K562 (cell line): ENCODE data around the gene TIPARP. TPM values are rescaled to one million over a fixed set of nuclear protein-coding genes. Genes with fewer than 3 reads are reported as not detected.
"Not testable (repeated sequence)": the region's sequence is repeated elsewhere in the genome, so short reads cannot be mapped to it uniquely, and the experiment has no call there.

Experiments used
- ATAC-seq: fragments of 200-7000 bp; cut with Tn5 transposase; 3 replicates; pipeline ENCODE4 v1.9.1; 2020; ENCODE audit warnings: moderate library complexity
- BruUV-seq: library from RNA; stranded (reverse); fragments of 400-500 nt; replicated peaks from 2 replicates; lab custom pipeline; 2021; lab: Mats Ljungman, UMichigan
- CTCF ChIA-PET: fragments of 300-600 bp; formaldehyde crosslinking; extraction: SDS; loops from one replicate; lab custom pipeline; 2021; ENCODE audit warnings: low intra/inter-chr PET ratio; lab: Yijun Ruan, JAX
- POLR2A ChIA-PET: fragments of 300-600, 350-650 bp; sonication (Branson Sonifier 250); formaldehyde crosslinking; extraction: SDS; loops from one replicate; lab custom pipeline; 2021; ENCODE audit warnings: antibody characterized with exemption, inconsistent platforms; lab: Yijun Ruan, JAX
- DNase-seq, 4 experiments: peaks; one replicate each; pipeline versions ENCODE4 v3.0.0 to v3.0.0-alpha.2; 2011 to 2018; ENCODE audit warnings: low spot score in 3 of 4, mixed read lengths in 3 of 4; ENCODE audit errors: extremely low read depth in 1 of 4
- FAIRE-seq: peaks from 2 replicates; lab custom pipeline; 2011; peaks lifted over from hg19 to GRCh38; lab: Jason Lieb, UNC
- H2AFZ ChIP-seq: 2 replicates; pipeline ENCODE4 v1.6.0; 2011; ENCODE audit warnings: low read depth, low read length, control low read depth, inconsistent platforms
- H3K27ac ChIP-seq: fragments of 200-600 bp; 3 replicates; pipeline ENCODE4 v1.8.0; 2011; ENCODE audit warnings: low read depth, mild to moderate bottlenecking, control low read depth, inconsistent platforms, low read length, moderate library complexity, mixed read lengths; ENCODE audit errors: extremely low read depth
- H3K27me3 ChIP-seq, 2 experiments: fragments of 300-600 bp in 1 of 2; 2 replicates in 1 of 2; 3 replicates in 1 of 2; pipeline versions ENCODE4 v1.6.0 to v1.8.0; 2011; ENCODE audit warnings: inconsistent platforms in 2 of 2, low read length in 2 of 2, mild to moderate bottlenecking in 1 of 2, mixed read lengths in 1 of 2, moderate library complexity in 1 of 2; ENCODE audit not compliant: control insufficient read depth in 2 of 2, insufficient read depth in 2 of 2
- H3K36me3 ChIP-seq: fragments of 300-600 bp; 3 replicates; pipeline ENCODE4 v1.8.0; 2011; ENCODE audit warnings: mild to moderate bottlenecking, low read length, inconsistent platforms; ENCODE audit not compliant: control insufficient read depth, insufficient read depth
- H3K4me1 ChIP-seq, 2 experiments: fragments of 200-600 bp in 1 of 2; replicated peaks in 1 of 2; 2 replicates in 1 of 2; 3 replicates in 1 of 2; pipeline versions ENCODE4 v1.5.1 to v1.8.0; 2011; ENCODE audit warnings: inconsistent platforms in 2 of 2, low read length in 2 of 2, mild to moderate bottlenecking in 1 of 2, mixed read lengths in 1 of 2, moderate library complexity in 1 of 2; ENCODE audit not compliant: control insufficient read depth in 2 of 2, insufficient read depth in 2 of 2
- H3K4me2 ChIP-seq: 2 replicates; pipeline ENCODE4 v1.6.1; 2011; ENCODE audit warnings: low read length, control low read depth, inconsistent platforms, mixed read lengths; ENCODE audit not compliant: insufficient read depth
- H3K4me3 ChIP-seq: fragments of 200-600 bp; sonication (generic), shearing (Covaris generic); 2 replicates; pipeline ENCODE4 v1.5.1; 2016; ENCODE audit warnings: control low read depth, inconsistent platforms
- H3K79me2 ChIP-seq: fragments of 200-600 bp; 3 replicates; pipeline ENCODE4 v1.8.0; 2011; ENCODE audit warnings: low read length, inconsistent platforms; ENCODE audit not compliant: control insufficient read depth, insufficient read depth
- H3K9ac ChIP-seq, 2 experiments: 2 replicates each; pipeline versions ENCODE4 v1.6.0 to v1.6.1; 2011; ENCODE audit warnings: low read depth in 2 of 2, low read length in 2 of 2, control low read depth in 1 of 2, inconsistent platforms in 1 of 2, mild to moderate bottlenecking in 1 of 2, mixed read lengths in 1 of 2; ENCODE audit not compliant: insufficient read depth in 1 of 2
- H3K9me1 ChIP-seq: one replicate; pipeline ENCODE4 v1.6.0; 2011; ENCODE audit warnings: inconsistent platforms, mild to moderate bottlenecking, low read length, moderate library complexity; ENCODE audit not compliant: control insufficient read depth, insufficient read depth
- H3K9me3 ChIP-seq: replicated peaks from 2 replicates; pipeline ENCODE4 v1.5.1; 2011; ENCODE audit warnings: low read depth, low read length, inconsistent platforms; ENCODE audit not compliant: control insufficient read depth, insufficient read depth
- H4K20me1 ChIP-seq: replicated peaks from 2 replicates; pipeline ENCODE4 v1.6.1; 2011; ENCODE audit warnings: low read length, inconsistent platforms, mixed read lengths; ENCODE audit not compliant: control insufficient read depth, insufficient read depth
- BCOR ChIP-seq: fragments of 450-650 bp; IDR thresholded peaks from 2 replicates; pipeline ENCODE4 v1.6.1; 2016
- BRF2 ChIP-seq: IDR thresholded peaks from 3 replicates; pipeline ENCODE4 v1.6.1; 2011; ENCODE audit warnings: borderline replicate concordance, mild to moderate bottlenecking; ENCODE audit not compliant: insufficient read length, insufficient read depth
- CXXC5 ChIP-seq: fragments of 250-450 bp; sonication (Bioruptor Pico); IDR thresholded peaks from 2 replicates; pipeline ENCODE4 v1.8.0; 2022; ENCODE audit warnings: inconsistent platforms, mild to moderate bottlenecking, moderate library complexity
- KDM1A ChIP-seq, 2 experiments: fragments of 450-650 bp; IDR thresholded peaks; 2 replicates each; pipeline ENCODE4 v1.6.1; 2016; ENCODE audit warnings: mild to moderate bottlenecking in 2 of 2
- PPARD ChIP-seq: fragments of 250-450 bp; sonication (Bioruptor Pico); IDR thresholded peaks from 2 replicates; pipeline ENCODE4 v1.8.0; 2022; ENCODE audit warnings: inconsistent platforms, mild to moderate bottlenecking, moderate library complexity
- ZHX1 ChIP-seq: fragments of 150-350 bp; conservative IDR thresholded peaks from 2 replicates; pipeline ENCODE4 v1.6.1; 2014; ENCODE audit warnings: low read length
- ZNF146 ChIP-seq: IDR thresholded peaks from one replicate; pipeline ENCODE4 v1.6.1; 2018; ENCODE audit warnings: missing compliant biosample characterization; ENCODE audit not compliant: unreplicated experiment
- WGBS: fragments of 100-300 bp; shearing (Covaris generic); methylation state at CpG from one replicate; pipeline ENCODE4 v1.1.6; 2016; ENCODE audit warnings: low coverage, mixed read lengths; ENCODE audit not compliant: insufficient coverage; ENCODE audit errors: missing lambda C conversion rate; 5-methylcytosine and 5-hydroxymethylcytosine counted together
- in situ Hi-C: fragments of 300-500 bp; cut with MboI; formaldehyde crosslinking; loops from 4 replicates; pipeline ENCODE4 v1.15.0; 2018; ENCODE audit warnings: inconsistent platforms, mixed read lengths
- intact Hi-C: fragments of 100-400 bp; cut with micrococcal nuclease; formaldehyde crosslinking; loops from 2 replicates; pipeline ENCODE4 v1.14.2; 2022
- polyA plus RNA-seq, 8 experiments: library from polyadenylated mRNA; depleted of rRNA in 4 of 8; stranded (reverse) in 5 of 8; unstranded in 3 of 8; fragments of >200 nt; fragmentation: Nextera tagmentation in 2 of 8; fragmentation: Illumina TruSeq in 1 of 8; extraction: Ambion mirVana in 2 of 8; extraction: Trizol in 1 of 8; gene quantifications; 2 replicates each; pipeline versions ENCODE4 v1.2.1 to v1.2.3, GENCODE V29; 2011 to 2014; ENCODE audit warnings: inconsistent platforms in 1 of 8, missing spikeins in 1 of 8
- total RNA-seq, 7 experiments: library from RNA; depleted of rRNA in 6 of 7; stranded (reverse); fragments of >200 nt in 6 of 7; fragmentation: Illumina TruSeq in 2 of 7; extraction: Trizol in 2 of 7; gene quantifications; 2 replicates each; pipeline versions ENCODE4 v1.2.1 to v1.2.3, GENCODE V29; 2011 to 2021; ENCODE audit warnings: low replicate concordance in 1 of 7

Gene TIPARP
- total and polyA plus RNA-seq, 9 of the 15 experiments (the other 6 are each of a cell fraction or from before 2014, with no cell fraction given) = 2.4 to 29.4 (median 15.1) TPM

- TF ChIP-seq CXXC5 (no peak), PPARD (CRISPR knock-in tag) (no peak), BRF2 (no peak), ZHX1 (no peak)
Measured at GRCh38 chr3:156735471-156735870, 61.1 kb downstream of the TIPARP start (continued).

- CTCF ChIA-PET, H2AFZ ChIP-seq, H3K4me3 ChIP-seq, H3K79me2 ChIP-seq, H3K9me1 ChIP-seq, FAIRE-seq, H3K4me2 ChIP-seq, H3K9me3 ChIP-seq, DNase-seq, H3K27ac ChIP-seq, H4K20me1 ChIP-seq, H3K4me1 ChIP-seq, H3K9ac ChIP-seq, ATAC-seq, in situ Hi-C loops, H3K36me3 ChIP-seq, H3K27me3 ChIP-seq, intact Hi-C loops: not testable (repeated sequence)
- POLR2A ChIA-PET = interaction anchor here (0.6 kb wide), 1 partner anchor 53 kb away, joined by 3 read pairs; no protein-coding TSS in a partner anchor
- 20% methylated on average over 1 of the region's 3 CpGs for WGBS
- TF ChIP-seq BCOR (peak; percentile 66), ZNF146 (peak; percentile 66), KDM1A (IDR thresholded peaks at IDR 0.05) (0 out of 4 replicates have a peak, but pooled peaks of 1 of the 2 experiments have one; percentile 19)
- TF ChIP-seq, all 486 proteins: peak for 3; not testable (repeated sequence) for 483
- BruUV-seq = not testable (repeated sequence)
Measured at GRCh38 chr3:156737049-156737448, 62.7 kb downstream of the TIPARP start.
